EL (cell line): Measurements from ENCODE around the gene AKT1S1.
"Not testable (repeated sequence)": the region's sequence is repeated elsewhere in the genome, so short reads cannot be mapped to it uniquely, and the experiment has no call there.

Experiments
- DNase-seq: peaks from one replicate; pipeline ENCODE4 v3.0.0-alpha.2; 2016

AKT1S1 gene

GRCh38 chr19:49833599-49833998 lies 43.6 kb downstream of the AKT1S1 start:
- no peak for DNase-seq

GRCh38 chr19:49832556-49832955 lies 44.6 kb downstream of the AKT1S1 start:
- DNase-seq, result no peak

DNA sequence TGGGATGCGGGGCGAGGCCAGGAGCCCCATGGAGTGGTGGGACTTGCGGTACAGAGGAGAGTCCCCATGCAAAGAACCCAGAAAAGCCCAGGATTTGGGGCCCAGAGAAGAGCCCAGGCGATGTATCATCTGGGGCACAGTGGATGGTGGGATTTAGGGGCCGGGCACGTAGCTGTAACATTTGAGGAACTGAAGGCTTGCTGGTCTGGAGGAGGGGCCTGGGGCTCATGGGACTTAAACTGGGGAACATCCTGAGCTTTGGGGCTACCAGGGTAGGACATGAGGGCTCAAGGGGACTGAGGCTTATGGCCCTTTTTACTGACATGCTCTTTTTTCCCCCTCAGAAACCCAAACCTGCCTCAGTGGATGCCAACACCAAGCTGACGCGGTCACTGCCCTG lies 45.6 kb downstream of the AKT1S1 start:
- DNase-seq, result no peak

- no peak for DNase-seq
These were observed 46.4 kb downstream of the AKT1S1 start for GRCh38 chr19:49830766-49831165.

DNA sequence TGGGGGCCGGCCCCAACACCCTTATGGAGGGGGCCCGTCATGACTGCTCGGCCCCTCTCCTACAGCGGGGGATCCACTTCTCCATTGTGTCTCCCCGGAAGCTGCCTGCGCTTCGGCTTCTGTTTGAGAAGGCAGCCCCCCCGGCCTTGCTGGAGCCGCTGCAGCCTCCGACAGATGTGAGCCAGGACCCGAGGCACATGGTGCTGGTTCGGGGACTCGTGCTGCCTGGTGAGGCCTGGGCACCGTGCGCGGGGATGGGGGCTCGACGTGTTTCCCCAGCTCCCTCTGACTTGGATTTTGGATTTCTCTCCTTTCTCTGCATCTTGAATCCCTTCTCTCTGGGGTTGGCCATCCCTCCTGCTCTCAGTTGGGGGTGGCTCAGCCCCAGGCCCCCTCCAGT lies 47.4 kb downstream of the AKT1S1 start:
- no peak for DNase-seq

DNA sequence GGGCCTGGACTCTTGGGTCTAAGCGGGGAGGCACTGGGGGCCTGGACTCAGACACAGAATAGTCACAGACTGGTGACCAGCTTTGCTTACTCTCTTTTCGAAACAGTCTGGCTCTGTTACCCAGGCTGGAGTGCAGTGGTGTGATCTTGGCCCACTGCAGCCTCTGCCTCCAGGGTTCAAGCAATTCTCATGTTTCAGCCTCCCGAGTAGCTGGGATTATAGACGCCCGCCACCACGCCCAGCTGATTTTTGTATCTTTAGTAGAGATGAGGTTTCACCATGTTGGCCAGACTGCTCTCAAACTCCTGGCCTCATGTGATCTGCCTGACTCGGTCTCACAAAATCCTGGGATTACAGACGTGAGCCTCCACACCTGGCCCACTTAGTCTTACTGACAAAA lies 48.0 kb downstream of the AKT1S1 start:
- DNase-seq, result no peak

- no peak for DNase-seq
These were observed 50.1 kb downstream of the AKT1S1 start for GRCh38 chr19:49827034-49827433.

DNA sequence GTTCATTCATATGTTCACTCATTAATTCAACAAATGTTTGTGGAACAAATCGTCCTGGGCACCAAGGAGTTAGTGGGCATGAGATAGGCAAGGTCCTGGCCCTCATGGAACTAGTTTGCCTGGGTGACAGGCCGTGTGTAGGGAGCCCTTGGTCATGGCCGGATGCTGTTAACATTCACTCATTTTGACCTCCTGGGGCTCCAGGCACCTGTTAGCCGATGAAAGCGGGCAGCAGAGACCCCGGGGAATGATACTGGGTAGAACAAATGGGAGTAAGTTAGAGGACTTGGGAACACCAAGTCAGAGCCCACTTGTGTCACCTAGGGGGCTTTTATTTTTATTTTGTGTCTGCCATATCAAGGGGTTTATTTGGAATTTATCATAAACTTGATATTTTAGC lies 52.5 kb downstream of the AKT1S1 start:
- DNase-seq, result no peak

DNA sequence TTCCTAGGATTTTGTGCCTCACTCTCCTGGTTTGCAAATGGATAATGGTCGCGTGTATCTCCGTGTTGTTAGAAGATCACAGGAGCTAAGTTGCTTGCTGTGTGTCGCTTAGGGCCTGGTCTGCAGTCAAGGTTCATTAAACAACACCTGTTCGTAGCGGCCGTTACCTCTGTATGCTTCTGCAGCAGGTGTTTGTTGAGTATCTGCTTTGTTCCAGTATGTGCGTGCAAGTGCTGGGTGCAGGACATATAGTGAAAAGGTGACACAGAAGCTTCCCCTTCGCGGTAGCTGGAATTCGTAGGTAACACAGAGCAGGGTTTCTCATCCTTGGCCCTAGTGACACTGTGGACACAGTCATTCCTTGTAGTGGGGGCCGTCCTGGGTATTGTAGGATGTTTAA lies 53.7 kb downstream of the AKT1S1 start:
- DNase-seq, result no peak

- DNase-seq, result no peak
These were observed 57.0 kb downstream of the AKT1S1 start for GRCh38 chr19:49820125-49820524.

DNA sequence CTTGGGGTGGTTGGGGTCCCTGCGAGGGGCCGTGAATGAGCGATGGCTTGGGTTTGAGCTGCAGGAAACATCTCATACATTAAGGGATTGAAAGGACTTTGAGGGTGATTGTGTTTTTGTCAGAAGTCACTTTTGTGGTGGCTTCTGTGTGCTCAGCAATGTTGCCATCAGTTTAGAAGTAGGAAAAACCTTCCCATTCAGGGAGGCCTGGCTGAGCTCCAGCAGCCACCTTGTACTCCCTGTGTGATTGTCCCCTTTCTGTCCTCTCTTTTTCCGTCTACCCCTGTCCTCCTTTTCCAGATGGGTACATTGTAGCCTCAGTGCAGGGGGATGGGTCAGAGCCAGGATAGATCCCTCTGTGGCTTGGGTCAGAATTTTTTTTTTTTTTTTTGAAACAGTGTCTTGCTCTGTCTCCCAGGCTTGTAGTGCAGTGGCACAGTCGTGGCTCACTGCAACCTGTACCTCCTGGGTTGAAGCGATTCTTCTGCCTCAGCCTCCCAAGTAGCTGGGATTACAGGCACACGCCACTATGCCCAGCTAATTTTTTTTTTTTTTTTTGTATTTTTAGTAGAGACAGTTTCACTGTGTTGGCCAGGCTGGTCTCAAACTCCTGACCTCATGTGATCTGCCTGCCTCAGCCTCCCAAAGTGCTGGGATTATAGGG lies 57.6 kb downstream of the AKT1S1 start:
- not testable (repeated sequence) for DNase-seq
